Smooth muscle cell (in vitro differentiated cells): ENCODE measurements around the gene C1orf21. TPM values are rescaled to one million over a fixed set of nuclear protein-coding genes. Genes with fewer than 3 reads are reported as not detected.

ENCODE experiments used
- DNase-seq: peaks from one replicate; lab custom pipeline; 2025; ENCODE audit not compliant: unreplicated experiment; lab: John Stamatoyannopoulos, UW
- H2AFZ ChIP-seq: fragments of 200-600 bp; sonication (generic); 2 replicates; pipeline ENCODE4 v1.6.0; 2016; ENCODE audit warnings: antibody characterized with exemption, low read depth, mild to moderate bottlenecking
- H3F3A ChIP-seq: fragments of 200-600 bp; sonication (generic); 2 replicates; pipeline ENCODE4 v1.6.0; 2017; ENCODE audit warnings: antibody characterized with exemption, low read depth
- H3K27ac ChIP-seq: fragments of 200-600 bp; sonication (generic); 2 replicates; pipeline ENCODE4 v1.5.1; 2016; ENCODE audit warnings: low read depth, mild to moderate bottlenecking
- H3K27me3 ChIP-seq: fragments of 200-600 bp; sonication (generic); 2 replicates; pipeline ENCODE4 v1.6.1; 2016; ENCODE audit warnings: low read depth, mild to moderate bottlenecking
- H3K36me3 ChIP-seq: fragments of 200-600 bp; sonication (generic); 2 replicates; pipeline ENCODE4 v1.5.1; 2016; ENCODE audit warnings: low read depth
- H3K4me1 ChIP-seq: fragments of 200-600 bp; sonication (generic); 2 replicates; pipeline ENCODE4 v1.5.1; 2016; ENCODE audit warnings: low read depth
- H3K4me2 ChIP-seq: fragments of 200-600 bp; sonication (generic); 2 replicates; pipeline ENCODE4 v1.6.0; 2016; ENCODE audit warnings: mild to moderate bottlenecking
- H3K4me3 ChIP-seq: fragments of 200-600 bp; sonication (generic); 2 replicates; pipeline ENCODE4 v1.5.1; 2016; ENCODE audit warnings: mild to moderate bottlenecking
- H3K79me2 ChIP-seq: fragments of 200-600 bp; sonication (generic); 2 replicates; pipeline ENCODE4 v1.6.0; 2016; ENCODE audit warnings: low read depth, mild to moderate bottlenecking
- H3K9ac ChIP-seq: fragments of 200-600 bp; sonication (generic); 2 replicates; pipeline ENCODE4 v1.6.0; 2016; ENCODE audit warnings: low read depth
- H3K9me3 ChIP-seq: fragments of 200-600 bp; sonication (generic); replicated peaks from 2 replicates; pipeline ENCODE4 v1.5.1; 2016; ENCODE audit warnings: low read depth
- H4K20me1 ChIP-seq: fragments of 200-600 bp; sonication (generic); 2 replicates; pipeline ENCODE4 v1.6.0; 2016; ENCODE audit warnings: low read depth
- CTCF ChIP-seq: fragments of 200-600 bp; sonication (generic); IDR thresholded peaks from 2 replicates; pipeline ENCODE4 v1.5.1; 2017; ENCODE audit warnings: borderline replicate concordance, mild to moderate bottlenecking, antibody characterized with exemption; ENCODE audit not compliant: insufficient read depth, poor library complexity, severe bottlenecking
- WGBS: methylation state at CpG from one replicate; pipeline ENCODE4 v1.1.7; 2016; ENCODE audit warnings: low lambda C conversion rate; 5-methylcytosine and 5-hydroxymethylcytosine counted together
- polyA plus RNA-seq: library from polyadenylated mRNA; unstranded; fragments of >200 nt; fragmentation: Nextera tagmentation; extraction: Ambion mirVana; gene quantifications from 2 replicates; pipeline ENCODE4 v1.2.1, GENCODE V29; 2016
- total RNA-seq: library from RNA; depleted of rRNA; stranded (reverse); fragments of >200 nt; gene quantifications from 2 replicates; pipeline ENCODE4 v1.2.3, GENCODE V29; 2014

C1orf21 gene
- total and polyA plus RNA-seq, 2 experiments from 2014 or later, result 24.2 to 39.4 TPM

GRCh38 chr1:184626076-184627006, 239.5 kb downstream of the C1orf21 start:
- peaks cover 3% of the 10 kb centered on the region for H3F3A ChIP-seq
- TF ChIP-seq CTCF, result no peak
- H3K9me3 ChIP-seq, result no peaks in the 10 kb centered on the region
- H3K4me1 ChIP-seq, result peaks cover 5% of the 10 kb centered on the region
- WGBS, result 93% methylated on average over 13 of the region's 13 CpGs
- no peak overlapping the region for H3K4me2 ChIP-seq
- H2AFZ ChIP-seq, result no peak overlapping the region
- no peak overlapping the region for H3K9ac ChIP-seq
- H3K79me2 ChIP-seq, result no peaks in the 10 kb centered on the region
- H3K4me3 ChIP-seq, result no peak overlapping the region
- H3K36me3 ChIP-seq, result no peaks in the 10 kb centered on the region
- DNase-seq, result no peak
- H3K27me3 ChIP-seq, result no peaks in the 10 kb centered on the region
- H4K20me1 ChIP-seq, result no peaks in the 10 kb centered on the region
- no peak overlapping the region for H3K27ac ChIP-seq

GRCh38 chr1:184627007-184627341, 240.1 kb downstream of the C1orf21 start:
- H3K36me3 ChIP-seq, result no peaks in the 10 kb centered on the region
- no peak for TF ChIP-seq CTCF
- no peaks in the 10 kb centered on the region for H3K9me3 ChIP-seq
- H3K27ac ChIP-seq, result no peak overlapping the region
- peaks cover 3% of the 10 kb centered on the region for H3F3A ChIP-seq
- no peak overlapping the region for H3K9ac ChIP-seq
- H3K79me2 ChIP-seq, result no peaks in the 10 kb centered on the region
- no peak overlapping the region for H2AFZ ChIP-seq
- DNase-seq, result no peak
- WGBS, result 87% methylated on average over 3 of the region's 3 CpGs
- no peak overlapping the region for H3K4me2 ChIP-seq
- H4K20me1 ChIP-seq, result no peaks in the 10 kb centered on the region
- no peaks in the 10 kb centered on the region for H3K27me3 ChIP-seq
- peaks cover 5% of the 10 kb centered on the region for H3K4me1 ChIP-seq
- no peak overlapping the region for H3K4me3 ChIP-seq

GRCh38 chr1:184629266-184629665, 242.4 kb downstream of the C1orf21 start:
- Histone ChIP-seq H3K9me3 (no peaks in the 10 kb centered on the region), H3K79me2 (no peaks in the 10 kb centered on the region), H3K4me1 (peaks cover 2% of the 10 kb centered on the region), H3K27ac (no peak overlapping the region), H3K36me3 (no peaks in the 10 kb centered on the region), H3K4me3 (no peak overlapping the region), H3K9ac (no peak overlapping the region), H3K27me3 (no peaks in the 10 kb centered on the region), H3K4me2 (no peak overlapping the region), H2AFZ (no peak overlapping the region), H3F3A (no peaks in the 10 kb centered on the region), H4K20me1 (no peaks in the 10 kb centered on the region)
- 89% methylated on average over 4 of the region's 4 CpGs for WGBS
- TF ChIP-seq CTCF, result no peak
- DNase-seq, result no peak

- Histone ChIP-seq H3K9me3 (no peaks in the 10 kb centered on the region), H3K79me2 (no peaks in the 10 kb centered on the region), H3K36me3 (no peaks in the 10 kb centered on the region), H4K20me1 (no peaks in the 10 kb centered on the region), H2AFZ (no peak overlapping the region), H3K9ac (no peak overlapping the region), H3K4me1 (peaks cover 7% of the 10 kb centered on the region), H3K4me2 (no peak overlapping the region), H3K27me3 (no peaks in the 10 kb centered on the region), H3K27ac (no peak overlapping the region), H3F3A (no peaks in the 10 kb centered on the region), H3K4me3 (no peak overlapping the region)
- WGBS, result 88% methylated on average over 5 of the region's 5 CpGs
- DNase-seq, result no peak
- no peak for TF ChIP-seq CTCF
Measured at GRCh38 chr1:184630679-184631060, 243.8 kb downstream of the C1orf21 start.
